ENCODE results near the gene CRBN.

CRBN gene

DNA sequence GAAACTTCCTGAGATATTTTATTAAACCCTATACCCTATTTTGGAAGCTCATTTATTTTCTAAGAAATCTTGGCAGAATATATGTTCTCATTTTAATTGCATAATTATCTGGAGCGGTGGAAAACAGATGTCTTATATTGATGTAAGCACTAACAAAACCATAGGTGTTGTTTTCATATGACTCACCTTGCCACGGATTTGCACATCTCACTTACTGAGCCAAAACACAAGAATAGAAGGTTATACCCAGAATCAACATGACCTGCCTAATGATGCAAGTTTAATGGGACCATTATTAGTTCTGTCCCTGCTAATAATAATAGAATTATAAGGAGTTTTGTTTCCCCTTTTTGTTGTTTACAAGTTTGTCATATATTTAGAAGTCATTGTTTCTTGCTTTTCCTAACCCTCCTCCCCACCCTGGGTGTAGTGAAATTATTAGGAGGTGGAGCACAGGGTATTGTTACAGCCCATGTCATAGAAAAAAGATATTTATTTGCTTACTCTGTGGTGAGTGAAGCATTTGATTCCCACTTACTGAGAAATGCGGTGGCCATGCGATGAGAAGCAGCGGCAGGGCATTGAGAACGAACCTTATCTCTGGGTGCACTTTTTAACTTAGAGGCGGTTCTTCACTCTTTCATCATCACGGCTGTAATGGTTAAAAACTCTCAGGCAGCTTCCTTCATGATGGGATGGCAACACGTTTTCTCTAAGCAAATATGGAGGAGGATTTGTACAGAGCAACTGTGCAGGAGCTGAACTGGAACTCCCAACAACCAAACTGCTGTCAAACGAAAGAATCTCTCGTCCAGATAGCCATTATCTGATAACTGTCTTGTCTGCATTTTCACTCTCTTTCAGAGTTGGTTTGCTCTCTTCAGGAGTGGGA, 69.8 kb downstream of the CRBN start:
- DNase-seq: no peak

DNA sequence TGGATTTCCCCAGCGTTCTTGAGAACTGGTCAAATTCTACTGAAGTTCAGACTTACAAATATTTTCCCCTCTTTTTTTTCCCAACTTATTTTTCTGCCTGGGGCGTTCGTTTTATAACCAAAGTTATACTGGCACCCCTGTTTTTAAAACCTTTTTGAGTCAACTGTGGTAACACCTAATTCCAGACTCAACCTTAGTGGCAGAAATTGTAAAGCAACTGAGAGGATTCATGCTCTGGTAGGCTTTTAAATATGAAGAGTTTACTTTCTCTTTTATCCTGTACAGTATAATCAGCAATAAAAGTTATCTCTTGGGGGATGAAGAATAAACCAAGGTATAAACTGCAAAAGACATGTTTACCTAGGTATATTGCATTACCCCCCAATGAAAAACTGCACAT, 71.6 kb downstream of the CRBN start:
- DNase-seq: no peak

DNA sequence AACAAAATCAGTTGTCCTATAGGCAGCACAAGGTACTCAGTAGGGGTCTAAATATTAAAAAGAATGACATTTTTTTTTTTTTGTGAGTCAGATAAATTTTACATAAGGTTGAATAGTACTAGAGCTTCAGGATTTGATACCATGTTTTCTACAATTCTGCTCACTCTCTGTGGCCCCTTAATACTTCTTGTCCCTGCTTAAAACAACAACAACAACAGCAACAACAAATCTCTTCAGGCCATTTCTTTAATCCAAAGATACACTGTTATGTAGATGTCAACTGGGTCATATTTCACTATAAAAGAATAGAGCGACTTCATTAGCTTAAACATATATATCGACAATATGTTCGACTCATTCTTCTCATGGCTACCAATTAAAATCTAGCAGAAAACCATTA, 72.3 kb downstream of the CRBN start:
- DNase-seq: no peak

DNA sequence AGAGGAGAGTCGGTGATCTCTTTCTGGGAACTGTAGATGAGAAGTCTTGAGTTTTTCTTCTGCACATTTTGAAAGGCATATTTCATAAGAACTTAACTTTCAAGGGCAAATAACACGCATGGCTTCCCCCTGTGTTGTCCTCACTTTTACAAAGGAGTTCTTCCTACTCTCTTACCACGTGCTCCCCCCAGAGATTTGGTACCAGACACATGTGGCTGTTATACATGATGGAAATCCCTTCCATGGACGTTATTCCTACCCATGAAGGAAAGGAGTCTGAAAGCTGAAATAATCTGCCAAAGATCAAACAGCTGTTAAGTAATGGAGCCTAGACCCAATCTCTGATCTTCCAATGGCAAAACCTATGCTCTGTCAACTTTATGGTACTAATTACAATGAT, 73.7 kb downstream of the CRBN start:
- DNase-seq: no peak

DNA sequence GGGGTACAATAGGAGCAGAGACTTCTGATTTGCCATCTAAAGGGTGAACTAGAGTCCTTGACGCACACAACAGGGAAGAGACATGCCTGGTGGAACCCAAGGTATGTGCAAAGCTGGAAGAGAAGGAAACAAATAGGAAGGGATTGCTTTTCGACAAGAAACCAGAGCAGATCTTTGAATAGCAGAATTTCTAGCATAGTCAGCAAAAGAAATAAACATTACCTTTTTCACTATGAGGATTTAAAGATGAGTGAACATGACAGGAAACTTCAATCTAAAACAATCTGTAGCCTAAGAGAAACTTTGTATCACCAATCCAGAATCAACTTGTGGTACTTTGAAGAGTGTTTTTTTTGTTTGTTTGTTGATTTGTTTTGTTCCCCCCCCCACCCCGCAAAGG, 74.2 kb downstream of the CRBN start:
- DNase-seq: no peak

DNA sequence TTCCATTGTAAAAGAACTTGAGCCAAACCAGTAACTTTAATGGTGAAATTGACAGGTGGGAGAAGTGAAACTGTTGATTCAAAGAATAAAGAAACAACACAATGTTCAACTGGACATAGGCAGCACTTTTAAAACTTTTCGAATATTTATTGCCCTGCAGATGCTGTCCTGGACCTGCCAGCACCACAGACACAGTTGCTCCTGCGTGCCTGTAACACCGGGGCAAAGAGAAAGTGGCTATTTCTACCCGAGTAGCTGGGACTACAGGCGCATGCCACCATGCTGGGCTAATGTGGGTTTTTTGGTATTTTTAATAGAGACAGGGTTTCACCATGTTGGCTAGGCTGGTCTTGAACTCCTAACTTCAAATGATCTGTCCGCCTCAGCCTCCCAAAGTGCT, 76.7 kb downstream of the CRBN start:
- DNase-seq: no peak

DNA sequence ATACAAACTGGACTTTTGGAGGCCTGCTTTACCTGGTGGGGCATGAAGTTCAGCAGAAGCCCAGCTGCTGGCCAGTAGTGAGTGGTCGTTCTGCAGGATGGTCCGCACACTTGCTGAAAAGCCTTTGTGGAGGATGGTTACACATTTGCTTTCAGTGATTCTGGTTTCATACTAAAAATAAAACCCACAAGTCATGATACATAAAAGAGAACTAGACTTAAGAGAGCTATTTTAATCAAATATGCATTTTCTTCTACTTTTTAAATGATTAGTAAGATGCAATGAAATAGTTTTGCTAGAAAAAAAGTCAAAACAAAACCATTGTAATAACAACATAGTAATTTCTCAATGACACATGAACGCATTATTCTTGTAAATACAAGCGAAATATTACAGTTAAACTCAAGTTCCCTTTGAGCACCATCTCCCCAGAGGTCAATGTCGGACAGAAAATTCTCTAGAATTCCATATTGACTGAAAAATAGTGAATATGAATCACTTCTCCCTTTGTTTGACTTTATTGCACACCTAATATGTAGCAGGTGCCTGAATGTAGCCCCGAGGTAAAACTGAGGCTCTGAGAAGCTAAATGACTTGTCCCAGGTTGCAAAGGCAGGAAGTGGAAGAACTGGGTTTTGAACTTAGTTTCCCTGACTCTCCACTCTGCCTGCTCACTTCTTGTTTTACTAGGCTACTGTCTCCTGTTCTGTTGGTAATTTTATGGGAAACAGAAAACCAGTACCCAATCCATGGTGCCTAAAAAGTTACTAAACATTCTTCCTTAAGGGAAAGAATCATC, 77.6 kb downstream of the CRBN start:
- DNase-seq: no peak

Measured in islet precursor cell (in vitro differentiated cells).